ENCODE measurements around the gene CYFIP2.

CYFIP2 gene

GRCh38 chr5:157327771-157328170, 61.8 kb downstream of the CYFIP2 start:
- Histone ChIP-seq H3K27ac (ENCODE audit: low read depth, low read length) (no peak overlapping the region), H3K4me1 (ENCODE audit: control insufficient read depth, insufficient read depth, low read length, unreplicated experiment) (no peaks in the 10 kb centered on the region), H3K36me3 (ENCODE audit: insufficient read depth, low read length) (no peaks in the 10 kb centered on the region), H3K79me2 (ENCODE audit: control insufficient read depth, insufficient read depth, low read length, unreplicated experiment) (no peaks in the 10 kb centered on the region), H3K4me3 (ENCODE audit: low read depth, low read length) (no peak overlapping the region), H3K27me3 (ENCODE audit: insufficient read depth, low read length) (0 out of 2 replicates have a peak, but pooled peaks cover 3% of the 10 kb centered on the region), H2AFZ (ENCODE audit: low read length, unreplicated experiment) (peak overlapping the region; percentile 7)

- no peaks in the 10 kb centered on the region for H3K4me1 ChIP-seq (ENCODE audit: control insufficient read depth, insufficient read depth, low read length, unreplicated experiment)
- H3K79me2 ChIP-seq (ENCODE audit: control insufficient read depth, insufficient read depth, low read length, unreplicated experiment), result no peaks in the 10 kb centered on the region
- no peaks in the 10 kb centered on the region for H3K36me3 ChIP-seq (ENCODE audit: insufficient read depth, low read length)
- H3K27ac ChIP-seq (ENCODE audit: low read depth, low read length), result no peak overlapping the region
- 0 out of 2 replicates have a peak, but pooled peaks cover 3% of the 10 kb centered on the region for H3K27me3 ChIP-seq (ENCODE audit: insufficient read depth, low read length)
- peak overlapping the region; percentile 62 for H3K4me3 ChIP-seq (ENCODE audit: low read depth, low read length)
- H2AFZ ChIP-seq (ENCODE audit: low read length, unreplicated experiment), result peak overlapping the region; percentile 73
Measured at GRCh38 chr5:157328277-157328912, 62.5 kb downstream of the CYFIP2 start.

- no peak overlapping the region for H2AFZ ChIP-seq (ENCODE audit: low read length, unreplicated experiment)
- no peaks in the 10 kb centered on the region for H3K79me2 ChIP-seq (ENCODE audit: control insufficient read depth, insufficient read depth, low read length, unreplicated experiment)
- peaks cover 16% of the 10 kb centered on the region; the same call in 1 of the 2 replicates for H3K27me3 ChIP-seq (ENCODE audit: insufficient read depth, low read length)
- H3K27ac ChIP-seq (ENCODE audit: low read depth, low read length), result no peak overlapping the region
- no peaks in the 10 kb centered on the region for H3K4me1 ChIP-seq (ENCODE audit: control insufficient read depth, insufficient read depth, low read length, unreplicated experiment)
- H3K36me3 ChIP-seq (ENCODE audit: insufficient read depth, low read length), result no peaks in the 10 kb centered on the region
- no peak overlapping the region for H3K4me3 ChIP-seq (ENCODE audit: low read depth, low read length)
Measured at GRCh38 chr5:157331807-157332206, 65.9 kb downstream of the CYFIP2 start.

- H3K4me1 ChIP-seq (ENCODE audit: control insufficient read depth, insufficient read depth, low read length, unreplicated experiment), result no peaks in the 10 kb centered on the region
- H3K27ac ChIP-seq (ENCODE audit: low read depth, low read length), result no peak overlapping the region
- H3K36me3 ChIP-seq (ENCODE audit: insufficient read depth, low read length), result no peaks in the 10 kb centered on the region
- H3K27me3 ChIP-seq (ENCODE audit: insufficient read depth, low read length), result peaks cover 33% of the 10 kb centered on the region; the same call in 1 of the 2 replicates
- H3K79me2 ChIP-seq (ENCODE audit: control insufficient read depth, insufficient read depth, low read length, unreplicated experiment), result no peaks in the 10 kb centered on the region
- no peak overlapping the region for H3K4me3 ChIP-seq (ENCODE audit: low read depth, low read length)
- H2AFZ ChIP-seq (ENCODE audit: low read length, unreplicated experiment), result no peak overlapping the region
Measured at GRCh38 chr5:157335534-157336422, 69.9 kb downstream of the CYFIP2 start.

- H3K27me3 ChIP-seq (ENCODE audit: insufficient read depth, low read length), result peaks cover 34% of the 10 kb centered on the region
- no peak overlapping the region for H3K27ac ChIP-seq (ENCODE audit: low read depth, low read length)
- no peaks in the 10 kb centered on the region for H3K4me1 ChIP-seq (ENCODE audit: control insufficient read depth, insufficient read depth, low read length, unreplicated experiment)
- H3K79me2 ChIP-seq (ENCODE audit: control insufficient read depth, insufficient read depth, low read length, unreplicated experiment), result no peaks in the 10 kb centered on the region
- H3K4me3 ChIP-seq (ENCODE audit: low read depth, low read length), result no peak overlapping the region
- H2AFZ ChIP-seq (ENCODE audit: low read length, unreplicated experiment), result no peak overlapping the region
- H3K36me3 ChIP-seq (ENCODE audit: insufficient read depth, low read length), result no peaks in the 10 kb centered on the region
Measured at GRCh38 chr5:157336423-157336744, 70.5 kb downstream of the CYFIP2 start.

DNA sequence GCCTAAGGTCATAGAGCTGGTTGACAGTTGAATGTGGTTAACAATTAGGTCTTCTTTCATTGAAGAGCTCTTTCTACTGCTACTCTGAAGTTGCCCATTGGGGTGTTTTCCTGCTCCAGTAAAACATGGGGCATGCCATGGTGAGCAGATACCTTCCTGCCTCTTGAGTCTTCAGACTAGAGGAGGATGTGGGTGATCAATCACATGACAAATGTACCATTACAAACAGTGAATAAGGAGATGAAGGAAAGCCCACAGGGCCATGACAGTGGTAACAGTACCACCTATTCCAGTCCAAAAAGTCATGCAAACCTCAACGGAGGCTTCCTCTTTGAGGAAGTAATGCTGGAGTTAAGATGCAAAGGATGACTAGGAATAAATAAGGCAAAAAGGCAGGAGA, 73.5 kb downstream of the CYFIP2 start:
- H3K4me1 ChIP-seq (ENCODE audit: control insufficient read depth, insufficient read depth, low read length, unreplicated experiment), result no peaks in the 10 kb centered on the region
- no peaks in the 10 kb centered on the region for H3K36me3 ChIP-seq (ENCODE audit: insufficient read depth, low read length)
- no peak overlapping the region for H3K27ac ChIP-seq (ENCODE audit: low read depth, low read length)
- H3K4me3 ChIP-seq (ENCODE audit: low read depth, low read length), result no peak overlapping the region
- no peak overlapping the region for H2AFZ ChIP-seq (ENCODE audit: low read length, unreplicated experiment)
- no peaks in the 10 kb centered on the region for H3K79me2 ChIP-seq (ENCODE audit: control insufficient read depth, insufficient read depth, low read length, unreplicated experiment)
- H3K27me3 ChIP-seq (ENCODE audit: insufficient read depth, low read length), result peaks cover 38% of the 10 kb centered on the region

- Histone ChIP-seq H3K27me3 (ENCODE audit: insufficient read depth, low read length) (peaks cover 46% of the 10 kb centered on the region), H2AFZ (ENCODE audit: low read length, unreplicated experiment) (no peak overlapping the region), H3K79me2 (ENCODE audit: control insufficient read depth, insufficient read depth, low read length, unreplicated experiment) (no peaks in the 10 kb centered on the region), H3K4me3 (ENCODE audit: low read depth, low read length) (no peak overlapping the region), H3K36me3 (ENCODE audit: insufficient read depth, low read length) (no peaks in the 10 kb centered on the region), H3K4me1 (ENCODE audit: control insufficient read depth, insufficient read depth, low read length, unreplicated experiment) (no peaks in the 10 kb centered on the region), H3K27ac (ENCODE audit: low read depth, low read length) (no peak overlapping the region)
Measured at GRCh38 chr5:157342822-157343402, 77.0 kb downstream of the CYFIP2 start.

GRCh38 chr5:157343842-157344790, 78.2 kb downstream of the CYFIP2 start:
- Histone ChIP-seq H3K4me1 (ENCODE audit: control insufficient read depth, insufficient read depth, low read length, unreplicated experiment) (no peaks in the 10 kb centered on the region), H3K36me3 (ENCODE audit: insufficient read depth, low read length) (no peaks in the 10 kb centered on the region), H2AFZ (ENCODE audit: low read length, unreplicated experiment) (no peak overlapping the region), H3K79me2 (ENCODE audit: control insufficient read depth, insufficient read depth, low read length, unreplicated experiment) (no peaks in the 10 kb centered on the region), H3K4me3 (ENCODE audit: low read depth, low read length) (no peak overlapping the region), H3K27ac (ENCODE audit: low read depth, low read length) (no peak overlapping the region), H3K27me3 (ENCODE audit: insufficient read depth, low read length) (peaks cover 46% of the 10 kb centered on the region)

DNA sequence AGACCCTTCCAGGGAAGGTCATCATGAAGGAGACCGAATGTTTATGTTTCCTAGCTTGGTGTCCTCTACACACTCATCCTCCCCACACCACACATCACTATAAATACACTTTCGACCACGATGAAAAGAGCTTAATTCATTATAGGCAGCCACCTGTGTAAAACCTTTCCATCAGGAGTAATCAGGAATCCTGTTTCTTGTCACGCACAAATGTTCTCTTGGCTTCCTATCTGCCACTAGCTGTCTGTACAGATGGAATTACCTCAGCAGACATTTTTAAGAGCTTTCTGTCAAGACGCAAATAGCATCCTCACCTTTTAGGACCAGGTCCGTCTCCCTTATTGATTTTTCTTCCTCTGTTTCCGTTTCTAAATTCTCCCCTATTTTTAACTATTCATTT, 79.1 kb downstream of the CYFIP2 start:
- Histone ChIP-seq H3K27me3 (ENCODE audit: insufficient read depth, low read length) (peaks cover 43% of the 10 kb centered on the region), H3K27ac (ENCODE audit: low read depth, low read length) (no peak overlapping the region), H3K79me2 (ENCODE audit: control insufficient read depth, insufficient read depth, low read length, unreplicated experiment) (no peaks in the 10 kb centered on the region), H3K4me3 (ENCODE audit: low read depth, low read length) (no peak overlapping the region), H3K36me3 (ENCODE audit: insufficient read depth, low read length) (no peaks in the 10 kb centered on the region), H2AFZ (ENCODE audit: low read length, unreplicated experiment) (no peak overlapping the region), H3K4me1 (ENCODE audit: control insufficient read depth, insufficient read depth, low read length, unreplicated experiment) (no peaks in the 10 kb centered on the region)

DNA sequence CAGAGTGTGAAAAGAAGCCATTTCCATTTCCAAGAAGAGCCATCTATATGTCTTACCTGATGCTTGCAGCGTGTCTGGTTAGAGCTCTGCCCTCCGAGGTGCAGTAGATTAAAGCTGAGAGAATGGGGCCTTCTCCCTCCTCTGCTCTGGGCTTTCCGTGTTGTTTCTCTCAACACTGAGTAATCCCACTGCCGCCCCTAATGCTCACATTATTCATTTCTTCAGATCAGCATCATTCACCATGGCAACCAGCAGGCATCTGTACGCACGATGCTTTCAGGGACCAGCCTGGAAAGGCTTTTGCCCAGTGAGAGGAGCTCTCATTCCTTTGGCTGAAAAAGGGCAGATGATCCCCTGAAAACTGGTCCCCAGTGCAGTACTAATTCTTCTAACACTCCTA, 79.6 kb downstream of the CYFIP2 start:
- H3K27me3 ChIP-seq (ENCODE audit: insufficient read depth, low read length), result peaks cover 41% of the 10 kb centered on the region
- no peak overlapping the region for H3K27ac ChIP-seq (ENCODE audit: low read depth, low read length)
- no peak overlapping the region for H3K4me3 ChIP-seq (ENCODE audit: low read depth, low read length)
- H3K36me3 ChIP-seq (ENCODE audit: insufficient read depth, low read length), result no peaks in the 10 kb centered on the region
- no peak overlapping the region for H2AFZ ChIP-seq (ENCODE audit: low read length, unreplicated experiment)
- H3K79me2 ChIP-seq (ENCODE audit: control insufficient read depth, insufficient read depth, low read length, unreplicated experiment), result no peaks in the 10 kb centered on the region
- H3K4me1 ChIP-seq (ENCODE audit: control insufficient read depth, insufficient read depth, low read length, unreplicated experiment), result no peaks in the 10 kb centered on the region

Measured in ACC112 (cell line).